Measurements from ENCODE around the gene PHTF1. TPM values are rescaled to one million over a fixed set of nuclear protein-coding genes. Genes with fewer than 3 reads are reported as not detected.

The PHTF1 gene
- total RNA-seq, 1 experiment from 2014 or later = 14.9 TPM

DNA sequence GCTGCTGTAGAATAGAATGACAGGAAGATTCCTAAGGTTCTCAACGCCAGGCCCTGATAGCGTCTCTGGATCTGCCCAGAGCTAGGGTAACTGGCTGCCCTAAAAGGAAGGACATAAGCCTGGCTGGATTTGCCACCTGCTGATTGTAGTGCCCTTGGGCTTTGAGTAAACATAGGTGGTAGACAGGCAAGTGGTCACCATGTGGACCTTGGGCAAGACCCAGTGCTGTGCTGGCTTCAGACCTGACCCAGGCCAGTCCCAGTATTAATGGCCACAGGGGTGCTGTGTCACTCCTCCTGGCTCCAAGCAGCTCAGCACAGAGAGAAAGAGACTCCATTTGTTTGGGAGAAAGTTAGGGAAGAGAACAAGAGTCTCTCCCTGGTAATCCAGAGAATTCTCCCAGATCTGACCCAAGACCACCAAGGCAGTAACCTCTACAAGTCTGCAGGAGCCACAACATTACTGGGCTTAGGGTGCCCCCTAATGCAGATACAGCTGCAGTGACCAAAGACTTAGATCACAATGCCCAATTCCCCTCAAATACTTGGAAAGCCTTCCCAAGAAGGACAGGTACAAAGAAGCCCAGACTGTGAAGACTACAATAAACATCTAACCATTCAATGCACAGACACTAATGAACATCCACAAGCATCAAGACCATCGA, 44.5 kb downstream of the PHTF1 start:
- Mint-ChIP-seq H3K4me1 (ENCODE audit: low read depth, unreplicated experiment) (no peaks in the 10 kb centered on the region), H3K27me3 (ENCODE audit: unreplicated experiment) (no peaks in the 10 kb centered on the region), H3K36me3 (ENCODE audit: insufficient read depth, unreplicated experiment) (no peaks in the 10 kb centered on the region), H3K9me3 (ENCODE audit: low read depth, unreplicated experiment) (peaks cover 10% of the 10 kb centered on the region), H3K27ac (ENCODE audit: unreplicated experiment) (no peak overlapping the region), H3K4me3 (ENCODE audit: low read depth, unreplicated experiment) (no peak overlapping the region)
- no peak for DNase-seq
- BruUV-seq (replicated peaks) = no TSS peak
- intact Hi-C loops (cut with micrococcal nuclease; ENCODE audit: unreplicated experiment) = no loop called here
- CTCF ChIA-PET = interaction anchor here (0.5 to 0.8 kb wide), 2 partner anchors 164 to 785 kb away, joined by 4 to 8 read pairs; no protein-coding TSS in a partner anchor
- TF ChIP-seq, protein P1, sequence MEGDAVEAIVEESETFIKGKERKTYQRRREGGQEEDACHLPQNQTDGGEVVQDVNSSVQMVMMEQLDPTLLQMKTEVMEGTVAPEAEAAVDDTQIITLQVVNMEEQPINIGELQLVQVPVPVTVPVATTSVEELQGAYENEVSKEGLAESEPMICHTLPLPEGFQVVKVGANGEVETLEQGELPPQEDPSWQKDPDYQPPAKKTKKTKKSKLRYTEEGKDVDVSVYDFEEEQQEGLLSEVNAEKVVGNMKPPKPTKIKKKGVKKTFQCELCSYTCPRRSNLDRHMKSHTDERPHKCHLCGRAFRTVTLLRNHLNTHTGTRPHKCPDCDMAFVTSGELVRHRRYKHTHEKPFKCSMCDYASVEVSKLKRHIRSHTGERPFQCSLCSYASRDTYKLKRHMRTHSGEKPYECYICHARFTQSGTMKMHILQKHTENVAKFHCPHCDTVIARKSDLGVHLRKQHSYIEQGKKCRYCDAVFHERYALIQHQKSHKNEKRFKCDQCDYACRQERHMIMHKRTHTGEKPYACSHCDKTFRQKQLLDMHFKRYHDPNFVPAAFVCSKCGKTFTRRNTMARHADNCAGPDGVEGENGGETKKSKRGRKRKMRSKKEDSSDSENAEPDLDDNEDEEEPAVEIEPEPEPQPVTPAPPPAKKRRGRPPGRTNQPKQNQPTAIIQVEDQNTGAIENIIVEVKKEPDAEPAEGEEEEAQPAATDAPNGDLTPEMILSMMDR (IDR thresholded peaks at IDR 0.05; ENCODE audit: unreplicated experiment) = no peak

GRCh38 chr1:113701429-113701828, 57.9 kb downstream of the PHTF1 start:
- H3K4me3 Mint-ChIP-seq (ENCODE audit: low read depth, unreplicated experiment) = no peak overlapping the region
- no peak for DNase-seq
- BruUV-seq (replicated peaks) = no TSS peak
- H3K27me3 Mint-ChIP-seq (ENCODE audit: unreplicated experiment) = no peaks in the 10 kb centered on the region
- no peaks in the 10 kb centered on the region for H3K36me3 Mint-ChIP-seq (ENCODE audit: insufficient read depth, unreplicated experiment)
- CTCF ChIA-PET = no interaction called here
- H3K27ac Mint-ChIP-seq (ENCODE audit: unreplicated experiment) = no peak overlapping the region
- H3K4me1 Mint-ChIP-seq (ENCODE audit: low read depth, unreplicated experiment) = no peaks in the 10 kb centered on the region
- intact Hi-C loops (cut with micrococcal nuclease; ENCODE audit: unreplicated experiment) = no loop called here
- TF ChIP-seq, protein P1 (IDR thresholded peaks at IDR 0.05; ENCODE audit: unreplicated experiment) = no peak
- H3K9me3 Mint-ChIP-seq (ENCODE audit: low read depth, unreplicated experiment) = no peaks in the 10 kb centered on the region

GRCh38 chr1:113694910-113695309, 64.4 kb downstream of the PHTF1 start:
- peaks cover 5% of the 10 kb centered on the region for H3K36me3 Mint-ChIP-seq (ENCODE audit: insufficient read depth, unreplicated experiment)
- H3K9me3 Mint-ChIP-seq (ENCODE audit: low read depth, unreplicated experiment) = peaks cover 6% of the 10 kb centered on the region
- CTCF ChIA-PET = no interaction called here
- H3K4me1 Mint-ChIP-seq (ENCODE audit: low read depth, unreplicated experiment) = no peaks in the 10 kb centered on the region
- intact Hi-C loops (cut with micrococcal nuclease; ENCODE audit: unreplicated experiment) = no loop called here
- TF ChIP-seq, protein P1 (IDR thresholded peaks at IDR 0.05; ENCODE audit: unreplicated experiment) = no peak
- H3K4me3 Mint-ChIP-seq (ENCODE audit: low read depth, unreplicated experiment) = no peak overlapping the region
- H3K27me3 Mint-ChIP-seq (ENCODE audit: unreplicated experiment) = no peaks in the 10 kb centered on the region
- no peak overlapping the region for H3K27ac Mint-ChIP-seq (ENCODE audit: unreplicated experiment)
- BruUV-seq (replicated peaks) = no TSS peak
- no peak for DNase-seq

DNA sequence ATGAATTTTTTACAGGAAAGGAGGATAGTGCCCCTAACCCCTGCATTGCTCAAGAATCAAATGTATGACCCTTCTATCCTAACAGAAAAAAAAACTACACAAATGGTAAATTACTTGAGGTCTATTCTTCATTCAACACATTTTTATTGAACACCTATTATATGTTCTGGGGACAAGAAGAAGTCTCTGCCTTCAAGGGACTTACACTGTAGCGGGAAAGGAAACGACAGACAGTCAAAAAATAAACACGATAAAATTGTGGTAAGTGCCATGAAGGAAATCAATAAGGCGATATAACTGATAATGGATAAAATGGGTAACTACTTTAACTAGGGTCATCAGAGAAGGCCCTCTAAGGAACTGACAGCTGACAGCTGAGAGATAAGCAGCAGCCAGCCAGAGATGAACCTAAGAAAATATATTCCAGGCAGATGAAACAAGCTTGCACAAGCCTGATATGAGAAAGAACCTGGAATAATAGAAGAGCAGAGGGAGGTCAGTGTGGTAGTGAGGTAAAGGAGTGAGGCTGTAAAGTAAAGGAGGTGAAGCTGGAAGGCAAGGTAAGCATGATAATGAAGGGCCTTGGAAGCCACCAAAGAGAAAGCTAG, 66.4 kb downstream of the PHTF1 start:
- CTCF ChIA-PET = no interaction called here
- intact Hi-C loops (cut with micrococcal nuclease; ENCODE audit: unreplicated experiment) = no loop called here
- H3K27me3 Mint-ChIP-seq (ENCODE audit: unreplicated experiment) = no peaks in the 10 kb centered on the region
- BruUV-seq (replicated peaks) = no TSS peak
- no peak overlapping the region for H3K4me3 Mint-ChIP-seq (ENCODE audit: low read depth, unreplicated experiment)
- DNase-seq = no peak
- peaks cover 6% of the 10 kb centered on the region for H3K9me3 Mint-ChIP-seq (ENCODE audit: low read depth, unreplicated experiment)
- no peaks in the 10 kb centered on the region for H3K4me1 Mint-ChIP-seq (ENCODE audit: low read depth, unreplicated experiment)
- peaks cover 5% of the 10 kb centered on the region for H3K36me3 Mint-ChIP-seq (ENCODE audit: insufficient read depth, unreplicated experiment)
- H3K27ac Mint-ChIP-seq (ENCODE audit: unreplicated experiment) = no peak overlapping the region
- TF ChIP-seq, protein P1 (IDR thresholded peaks at IDR 0.05; ENCODE audit: unreplicated experiment) = no peak
